ENCODE measurements around the gene CLPX. TPM values are rescaled to one million over a fixed set of nuclear protein-coding genes. Genes with fewer than 3 reads are reported as not detected.
"Not testable (repeated sequence)": the region's sequence is repeated elsewhere in the genome, so short reads cannot be mapped to it uniquely, and the experiment has no call there.

Gene CLPX
- polyA plus RNA-seq (2012; ENCODE audit: low read depth, missing spikeins) = 24.9 TPM

DNA sequence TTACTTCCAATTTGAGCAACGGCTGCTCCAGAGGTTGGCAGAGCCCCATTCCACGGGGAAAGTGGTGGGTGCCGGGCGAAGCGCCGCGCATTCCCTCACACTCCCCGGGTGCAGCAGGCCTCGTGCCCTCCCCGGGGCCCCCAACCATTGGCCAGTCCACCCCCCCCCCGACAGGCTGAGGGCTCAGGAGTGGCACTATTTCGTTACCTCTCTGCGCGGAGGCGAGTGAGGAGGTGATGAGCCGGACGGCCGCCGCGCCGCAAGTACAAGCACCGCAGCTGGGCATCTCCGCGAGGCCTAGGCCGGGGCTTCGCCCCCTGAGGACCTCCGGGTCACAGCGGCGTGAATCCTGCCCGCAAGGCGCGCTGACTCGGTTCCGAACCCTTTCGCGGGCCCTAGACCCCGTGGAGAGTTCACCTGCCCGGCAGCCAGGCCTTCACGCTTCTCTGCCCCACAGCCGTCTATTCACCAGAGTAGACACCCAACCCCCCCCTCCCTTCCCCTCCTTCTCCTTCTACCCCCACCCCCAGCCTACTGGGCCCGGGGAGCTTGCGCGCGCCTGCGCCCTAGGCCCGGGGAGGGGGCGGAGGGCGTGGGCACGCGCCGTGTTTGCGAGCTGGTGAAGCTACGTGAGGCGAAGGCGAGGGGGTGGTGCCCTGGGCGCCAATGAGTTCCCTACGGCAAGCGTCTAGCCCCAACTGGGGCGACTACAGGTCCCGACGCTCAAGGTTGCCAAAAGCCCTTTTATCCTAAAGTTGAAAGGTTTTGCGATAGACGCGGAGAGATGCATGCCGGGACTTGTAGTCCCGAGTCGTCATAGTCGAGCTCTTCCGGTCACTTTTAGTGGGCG lies at the start of gene CLPX:
Gene CLPX (minus strand): TSS at position 475 of the 850 bp plus-strand sequence. CDS start 189 bp downstream, at position 286.
- TF ChIP-seq POLR2AphosphoS5 (IDR thresholded peaks at IDR 0.05; ENCODE audit: low read depth, low read length) (peak; percentile 88), POLR2A (IDR thresholded peaks at IDR 0.05; ENCODE audit: low read depth, low read length) (peak; percentile 83), TAF1 (IDR thresholded peaks at IDR 0.05; ENCODE audit: low read depth, low read length) (peak; percentile 11; the same call in 1 of the 2 replicates), SPI1 (IDR thresholded peaks at IDR 0.05; ENCODE audit: low read depth, low read length) (0 out of 2 replicates have a peak, but pooled peaks have one; percentile 4), PAX5 (IDR thresholded peaks at IDR 0.05; ENCODE audit: insufficient read depth, low read length, severe bottlenecking) (no peak), POU2F2 (IDR thresholded peaks at IDR 0.05; ENCODE audit: low read depth, low read length) (peak; percentile 67; the same call in 1 of the 2 replicates)
- DNase-seq (ENCODE audit: insufficient read length, low spot score) = peak; percentile 83
- peak; percentile 95 for FAIRE-seq

DNA sequence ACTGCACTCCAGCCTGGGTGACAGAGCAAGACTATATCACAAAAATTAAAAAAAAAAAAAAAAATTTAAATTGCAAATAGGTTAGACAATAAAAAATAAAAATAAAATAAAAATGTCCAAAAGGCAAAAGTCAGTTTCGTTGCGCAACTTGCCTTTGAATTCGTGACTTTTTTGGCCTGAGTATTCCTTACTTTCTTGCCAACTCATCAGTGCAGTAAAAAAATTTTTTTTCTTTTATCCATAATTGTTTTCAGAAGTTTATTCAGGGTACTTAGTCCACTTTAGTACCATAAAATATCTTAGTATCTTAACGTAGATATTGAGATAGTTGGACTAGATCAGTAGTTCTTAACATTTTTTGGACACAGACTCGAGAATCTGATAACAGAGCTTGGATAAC lies 48.6 kb upstream of the CLPX start:
- TF ChIP-seq PAX5 (IDR thresholded peaks at IDR 0.05; ENCODE audit: insufficient read depth, low read length, severe bottlenecking) = no peak
- TF ChIP-seq TAF1 (IDR thresholded peaks at IDR 0.05; ENCODE audit: low read depth, low read length) = no peak
- TF ChIP-seq POLR2A (IDR thresholded peaks at IDR 0.05; ENCODE audit: low read depth, low read length) = no peak
- no peak for TF ChIP-seq SPI1 (IDR thresholded peaks at IDR 0.05; ENCODE audit: low read depth, low read length)
- TF ChIP-seq POU2F2 (IDR thresholded peaks at IDR 0.05; ENCODE audit: low read depth, low read length) = no peak
- no peak for TF ChIP-seq POLR2AphosphoS5 (IDR thresholded peaks at IDR 0.05; ENCODE audit: low read depth, low read length)
- FAIRE-seq (no peak), DNase-seq (ENCODE audit: insufficient read length, low spot score) (no peak)

DNA sequence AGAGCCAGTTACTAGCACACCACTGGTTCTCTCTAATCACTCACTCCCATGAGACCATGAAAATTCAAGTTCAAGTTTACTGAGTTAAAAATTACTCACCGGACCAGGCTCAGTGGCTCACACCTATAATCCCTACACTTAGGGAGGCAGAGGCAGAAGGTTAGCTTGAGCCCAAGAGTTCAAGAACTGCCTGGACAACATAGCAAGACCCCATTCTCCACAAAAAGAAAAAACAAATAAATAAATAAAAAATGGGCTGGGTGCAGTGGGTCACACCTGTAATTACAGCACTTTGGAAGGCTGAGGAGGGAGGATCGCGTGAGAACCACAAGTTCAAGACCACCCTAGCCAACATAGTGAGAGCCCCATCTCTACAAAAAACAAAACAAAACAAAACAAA lies 47.4 kb upstream of the CLPX start:
- DNase-seq (ENCODE audit: insufficient read length, low spot score) = no peak
- TF ChIP-seq TAF1 (IDR thresholded peaks at IDR 0.05; ENCODE audit: low read depth, low read length) (no peak), PAX5 (IDR thresholded peaks at IDR 0.05; ENCODE audit: insufficient read depth, low read length, severe bottlenecking) (no peak), POLR2A (IDR thresholded peaks at IDR 0.05; ENCODE audit: low read depth, low read length) (no peak), SPI1 (IDR thresholded peaks at IDR 0.05; ENCODE audit: low read depth, low read length) (no peak), POU2F2 (IDR thresholded peaks at IDR 0.05; ENCODE audit: low read depth, low read length) (no peak), POLR2AphosphoS5 (IDR thresholded peaks at IDR 0.05; ENCODE audit: low read depth, low read length) (no peak)
- no peak for FAIRE-seq

DNA sequence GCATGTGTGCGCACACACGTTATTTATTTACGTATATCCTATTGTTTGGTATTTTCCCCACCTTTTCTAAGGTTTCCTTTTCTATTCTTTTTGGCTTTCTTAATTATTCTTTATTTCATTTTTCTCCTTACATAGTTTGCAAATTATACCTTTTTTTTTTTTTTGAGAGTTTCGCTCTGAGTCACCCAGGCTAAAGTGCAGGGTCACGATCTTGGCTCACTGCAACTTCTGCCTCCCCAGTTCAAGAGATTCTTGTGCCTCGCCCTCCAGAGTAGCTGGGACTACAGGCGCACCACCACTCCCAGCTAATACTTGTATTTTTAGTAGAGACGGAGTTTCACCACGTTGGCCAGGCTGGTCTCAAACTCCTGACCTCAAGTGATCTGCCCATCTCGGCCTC lies 46.2 kb upstream of the CLPX start:
- FAIRE-seq (no peak), DNase-seq (ENCODE audit: insufficient read length, low spot score) (no peak)
- no peak for TF ChIP-seq PAX5 (IDR thresholded peaks at IDR 0.05; ENCODE audit: insufficient read depth, low read length, severe bottlenecking)
- no peak for TF ChIP-seq POU2F2 (IDR thresholded peaks at IDR 0.05; ENCODE audit: low read depth, low read length)
- no peak for TF ChIP-seq SPI1 (IDR thresholded peaks at IDR 0.05; ENCODE audit: low read depth, low read length)
- TF ChIP-seq POLR2A (IDR thresholded peaks at IDR 0.05; ENCODE audit: low read depth, low read length) = no peak
- TF ChIP-seq POLR2AphosphoS5 (IDR thresholded peaks at IDR 0.05; ENCODE audit: low read depth, low read length) = no peak
- no peak for TF ChIP-seq TAF1 (IDR thresholded peaks at IDR 0.05; ENCODE audit: low read depth, low read length)

DNA sequence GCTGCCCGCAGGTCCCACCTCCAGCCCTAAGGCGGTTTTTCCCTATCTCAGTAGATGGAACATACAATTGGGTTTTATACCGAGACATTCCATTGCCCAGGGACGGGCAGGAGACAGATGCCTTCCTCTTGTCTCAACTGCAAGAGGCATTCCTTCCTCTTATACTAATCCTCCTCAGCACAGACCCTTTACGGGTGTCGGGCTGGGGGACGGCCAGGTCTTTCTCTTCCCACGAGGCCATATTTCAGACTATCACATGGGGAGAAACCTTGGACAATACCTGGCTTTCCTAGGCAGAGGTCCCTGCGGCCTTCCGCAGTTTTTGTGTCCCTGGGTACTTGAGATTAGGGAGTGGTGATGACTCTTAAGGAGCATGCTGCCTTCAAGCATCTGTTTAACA lies 41.8 kb upstream of the CLPX start:
- not testable (repeated sequence) for DNase-seq (ENCODE audit: insufficient read length, low spot score); FAIRE-seq

DNA sequence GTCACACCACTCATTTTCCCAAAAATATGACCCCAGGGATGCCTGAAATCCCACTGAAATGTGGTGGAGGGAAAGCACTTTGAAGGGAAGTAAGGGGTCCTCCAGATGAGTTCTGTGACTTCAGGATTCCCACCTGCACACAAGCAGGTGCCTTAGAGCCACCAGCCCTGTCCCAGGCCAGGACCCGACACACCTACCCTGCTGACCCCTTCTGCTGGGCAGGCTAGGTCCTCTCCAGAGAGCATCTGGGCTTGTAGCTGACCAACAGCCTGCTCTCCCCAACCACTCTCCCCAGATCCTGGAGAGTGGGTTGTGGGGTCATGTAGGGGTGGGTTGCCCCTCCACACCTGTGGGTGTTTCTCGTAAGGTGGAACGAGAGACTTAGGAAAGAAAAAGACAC lies 41.1 kb upstream of the CLPX start:
- FAIRE-seq (no peak), DNase-seq (ENCODE audit: insufficient read length, low spot score) (no peak)
- TF ChIP-seq POLR2A (IDR thresholded peaks at IDR 0.05; ENCODE audit: low read depth, low read length) (no peak), TAF1 (IDR thresholded peaks at IDR 0.05; ENCODE audit: low read depth, low read length) (no peak), POLR2AphosphoS5 (IDR thresholded peaks at IDR 0.05; ENCODE audit: low read depth, low read length) (no peak), SPI1 (IDR thresholded peaks at IDR 0.05; ENCODE audit: low read depth, low read length) (no peak), POU2F2 (IDR thresholded peaks at IDR 0.05; ENCODE audit: low read depth, low read length) (no peak), PAX5 (IDR thresholded peaks at IDR 0.05; ENCODE audit: insufficient read depth, low read length, severe bottlenecking) (no peak)

DNA sequence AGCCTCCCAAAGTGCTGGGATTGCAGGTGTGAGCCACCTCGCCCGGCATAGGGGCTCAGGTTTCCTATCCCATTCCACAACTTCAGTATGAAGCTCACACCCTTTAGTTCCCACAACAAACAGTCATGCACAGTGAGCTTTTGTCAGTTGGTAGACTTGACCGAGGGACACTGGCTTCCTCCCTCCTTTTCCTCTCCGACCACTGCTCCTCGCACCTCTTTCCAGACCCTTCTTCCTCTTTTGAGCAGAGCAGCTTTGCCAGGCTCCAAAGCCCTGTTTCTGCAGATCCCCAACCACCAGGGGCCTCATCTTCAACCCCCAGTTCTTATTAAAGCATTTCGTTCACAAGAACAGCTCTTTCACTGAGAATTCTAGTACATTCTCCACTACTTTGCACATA lies 38.9 kb upstream of the CLPX start:
- FAIRE-seq (no peak), DNase-seq (ENCODE audit: insufficient read length, low spot score) (no peak)

DNA sequence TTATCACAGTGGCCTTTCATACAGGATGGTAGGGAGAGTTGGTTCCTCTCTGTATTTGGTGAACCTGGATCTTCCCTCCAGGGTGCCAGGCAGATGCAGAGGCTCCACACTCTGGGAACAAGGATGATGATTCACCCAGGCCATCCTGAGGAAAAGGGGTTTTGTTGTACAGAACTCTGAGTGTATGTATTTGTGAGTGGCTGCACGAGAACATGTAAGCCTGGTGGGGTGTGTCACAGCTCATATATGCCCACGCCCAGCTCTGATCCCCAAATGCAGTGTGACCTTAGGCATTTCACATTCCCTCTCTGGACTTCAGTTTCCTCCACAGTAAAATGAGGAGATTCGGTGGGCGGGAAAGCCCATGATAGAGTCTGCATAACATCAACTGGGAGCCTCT lies 37.7 kb upstream of the CLPX start:
- FAIRE-seq = no peak
- no peak for DNase-seq (ENCODE audit: insufficient read length, low spot score)
- TF ChIP-seq POU2F2 (IDR thresholded peaks at IDR 0.05; ENCODE audit: low read depth, low read length) (no peak), TAF1 (IDR thresholded peaks at IDR 0.05; ENCODE audit: low read depth, low read length) (no peak), POLR2A (IDR thresholded peaks at IDR 0.05; ENCODE audit: low read depth, low read length) (no peak), PAX5 (IDR thresholded peaks at IDR 0.05; ENCODE audit: insufficient read depth, low read length, severe bottlenecking) (no peak), SPI1 (IDR thresholded peaks at IDR 0.05; ENCODE audit: low read depth, low read length) (no peak), POLR2AphosphoS5 (IDR thresholded peaks at IDR 0.05; ENCODE audit: low read depth, low read length) (no peak)

More for the DNA sequence above, 38.9 kb upstream of the CLPX start:
- TF ChIP-seq SPI1 (IDR thresholded peaks at IDR 0.05; ENCODE audit: low read depth, low read length) (no peak), POLR2AphosphoS5 (IDR thresholded peaks at IDR 0.05; ENCODE audit: low read depth, low read length) (no peak), TAF1 (IDR thresholded peaks at IDR 0.05; ENCODE audit: low read depth, low read length) (no peak), POLR2A (IDR thresholded peaks at IDR 0.05; ENCODE audit: low read depth, low read length) (no peak), PAX5 (IDR thresholded peaks at IDR 0.05; ENCODE audit: insufficient read depth, low read length, severe bottlenecking) (no peak), POU2F2 (IDR thresholded peaks at IDR 0.05; ENCODE audit: low read depth, low read length) (no peak)

DNA sequence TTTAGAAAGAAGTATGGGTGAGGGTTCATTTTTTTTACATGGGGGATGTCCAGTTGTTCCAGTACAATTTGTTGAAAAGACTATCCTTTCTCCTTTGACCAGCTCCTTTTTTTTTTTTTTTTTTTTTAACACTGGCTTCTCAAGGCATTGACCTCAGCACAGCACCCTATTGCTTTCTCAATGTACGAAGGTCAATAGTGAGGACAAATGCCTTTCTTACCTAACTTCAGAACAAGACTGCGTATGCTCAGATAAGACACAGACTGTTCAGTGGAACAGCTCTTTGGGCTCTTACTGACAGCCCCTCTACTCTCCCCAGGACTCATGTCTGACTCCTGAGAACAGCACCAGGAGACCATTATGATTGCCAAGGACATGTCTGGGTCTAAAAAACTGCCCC lies 36.6 kb upstream of the CLPX start:
- FAIRE-seq (no peak), DNase-seq (ENCODE audit: insufficient read length, low spot score) (no peak)
- TF ChIP-seq POLR2AphosphoS5 (IDR thresholded peaks at IDR 0.05; ENCODE audit: low read depth, low read length) = no peak

DNA sequence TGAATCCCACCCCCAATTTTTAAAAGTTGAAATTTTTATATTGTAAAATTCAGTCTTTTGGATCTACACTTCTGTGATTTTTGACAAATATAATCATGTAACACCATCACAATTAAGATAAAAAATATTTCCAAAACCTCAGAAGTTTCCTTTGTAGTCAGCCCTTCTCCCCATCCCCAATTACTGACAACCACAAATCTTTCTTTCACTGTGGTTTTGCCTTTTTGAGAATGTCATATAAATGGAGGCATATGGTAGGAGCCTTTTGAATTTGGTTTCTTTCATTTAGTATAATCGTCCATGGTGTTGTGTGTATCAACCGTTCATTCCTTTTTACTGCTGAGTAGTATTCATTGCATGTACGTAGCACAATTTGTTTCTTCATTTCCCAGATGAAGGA lies 34.0 kb upstream of the CLPX start:
- TF ChIP-seq SPI1 (IDR thresholded peaks at IDR 0.05; ENCODE audit: low read depth, low read length) (no peak), POLR2A (IDR thresholded peaks at IDR 0.05; ENCODE audit: low read depth, low read length) (no peak), POU2F2 (IDR thresholded peaks at IDR 0.05; ENCODE audit: low read depth, low read length) (no peak), POLR2AphosphoS5 (IDR thresholded peaks at IDR 0.05; ENCODE audit: low read depth, low read length) (no peak), PAX5 (IDR thresholded peaks at IDR 0.05; ENCODE audit: insufficient read depth, low read length, severe bottlenecking) (no peak), TAF1 (IDR thresholded peaks at IDR 0.05; ENCODE audit: low read depth, low read length) (no peak)
- DNase-seq (ENCODE audit: insufficient read length, low spot score) (no peak), FAIRE-seq (no peak)

Measured in GM12891 (cell line).